ENCODE measurements around the gene C22orf23. TPM values are rescaled to one million over a fixed set of nuclear protein-coding genes. Genes with fewer than 3 reads are reported as not detected.

The C22orf23 gene
- total RNA-seq, 4 donors from 2014 or later = 0.31 to 0.40 TPM; not detected in 2

GRCh38 chr22:37894939-37895670 lies 58.3 kb downstream of the C22orf23 start:
- WGBS, 2 donors (ENCODE audit: low coverage in 1 of 2) = 50% methylated on average over 6 of the region's 8 CpGs; no CpG with 5 or more reads in 1 of the 2 donors
- Histone ChIP-seq H3K9me3 (no peaks in the 10 kb centered on the region), H3K4me3 (no peak overlapping the region), H3K27ac (peak overlapping the region in 3 of 4 donors; percentile 69 to 76 (median 75)), H3K27me3 (no peaks in the 10 kb centered on the region), H3K36me3 (peaks cover 0 to 10% of the 10 kb centered on the region in 2 donors), H3K4me1 (peaks cover 0 to 82% (median 21%) of the 10 kb centered on the region in 3 donors)
- TF ChIP-seq POLR2A (IDR thresholded peaks at IDR 0.05) (no peak), EP300 (IDR thresholded peaks at IDR 0.05) (no peak), POLR2AphosphoS5 (IDR thresholded peaks at IDR 0.05) (no peak), CTCF (IDR thresholded peaks at IDR 0.05) (no peak)
- no peak for ATAC-seq

- no peak for ATAC-seq
- H3K4me1 ChIP-seq = peaks cover 0 to 83% (median 21%) of the 10 kb centered on the region in 3 donors
- no peaks in the 10 kb centered on the region for H3K9me3 ChIP-seq
- WGBS, 2 donors (ENCODE audit: low coverage in 1 of 2) = 40 to 55% methylated on average over 1 to 5 of the region's 5 CpGs
- H3K4me3 ChIP-seq = no peak overlapping the region
- TF ChIP-seq POLR2AphosphoS5 (IDR thresholded peaks at IDR 0.05) = no peak
- no peak for TF ChIP-seq CTCF (IDR thresholded peaks at IDR 0.05)
- TF ChIP-seq EP300 (IDR thresholded peaks at IDR 0.05) = no peak
- no peak for TF ChIP-seq POLR2A (IDR thresholded peaks at IDR 0.05)
- no peaks in the 10 kb centered on the region for H3K27me3 ChIP-seq
- peaks cover 0 to 25% of the 10 kb centered on the region in 2 donors for H3K36me3 ChIP-seq
- peak overlapping the region; percentile 15 to 76 (median 74) for H3K27ac ChIP-seq
These were observed 59.8 kb downstream of the C22orf23 start for GRCh38 chr22:37893583-37893983.

Other genes starting within 250 kb of the C22orf23 start
- gene GCAT, start 145.7 kb downstream of the C22orf23 start, total RNA-seq = 10 to 100 TPM in 3 of 4 donors, 1 to 10 TPM in 1; 8.0 to 21.0 (median 15.7) TPM
- not detected for gene GALR3, start 130.2 kb downstream of the C22orf23 start, total RNA-seq
- 10 to 100 TPM; 21.3 to 66.6 (median 40.9) TPM for gene ANKRD54, start 109.3 kb downstream of the C22orf23 start, total RNA-seq
- gene EIF3L, start 104.2 kb downstream of the C22orf23 start, total RNA-seq = 100 to 1,000 TPM; 336 to 538 (median 412) TPM
- gene MICALL1, start 47.3 kb downstream of the C22orf23 start, total RNA-seq = 100 to 1,000 TPM in 1 of 4 donors, 10 to 100 TPM in 3; 46.9 to 132 (median 48.1) TPM
- 10 to 100 TPM; 41.4 to 79.5 (median 72.0) TPM for gene POLR2F, start 98 bp upstream of the C22orf23 start, total RNA-seq
- gene SOX10, start 31.0 kb upstream of the C22orf23 start, total RNA-seq = 10 to 100 TPM in 1 of 4 donors, 1 to 10 TPM in 3; 6.9 to 16.0 (median 9.2) TPM
- gene PICK1, start 103.8 kb upstream of the C22orf23 start, total RNA-seq = 10 to 100 TPM; 20.3 to 35.3 (median 25.7) TPM
- not detected for gene SLC16A8, start 130.6 kb upstream of the C22orf23 start, total RNA-seq
- gene BAIAP2L2, start 157.1 kb upstream of the C22orf23 start, total RNA-seq = under 1 TPM in 1 of 4 donors, not detected in 3; 0.58 TPM
- gene PLA2G6, start 228.2 kb upstream of the C22orf23 start, total RNA-seq = 10 to 100 TPM in 3 of 4 donors, 1 to 10 TPM in 1; 4.4 to 30.5 (median 22.0) TPM
- gene MAFF, start 248.4 kb upstream of the C22orf23 start, total RNA-seq = 10 to 100 TPM; 21.2 to 93.7 (median 51.2) TPM